K562 (cell line): ENCODE data around the gene REPS1. TPM values are rescaled to one million over a fixed set of nuclear protein-coding genes. Genes with fewer than 3 reads are reported as not detected.

Experiments
- ATAC-seq: fragments of 200-7000 bp; cut with Tn5 transposase; 3 replicates; pipeline ENCODE4 v1.9.1; 2020; ENCODE audit warnings: moderate library complexity
- BruUV-seq: library from RNA; stranded (reverse); fragments of 400-500 nt; replicated peaks from 2 replicates; lab custom pipeline; 2021; lab: Mats Ljungman, UMichigan
- CTCF ChIA-PET: fragments of 300-600 bp; formaldehyde crosslinking; extraction: SDS; loops from one replicate; lab custom pipeline; 2021; ENCODE audit warnings: low intra/inter-chr PET ratio; lab: Yijun Ruan, JAX
- POLR2A ChIA-PET: fragments of 300-600, 350-650 bp; sonication (Branson Sonifier 250); formaldehyde crosslinking; extraction: SDS; loops from one replicate; lab custom pipeline; 2021; ENCODE audit warnings: antibody characterized with exemption, inconsistent platforms; lab: Yijun Ruan, JAX
- DNase-seq, 4 experiments: peaks; one replicate each; pipeline versions ENCODE4 v3.0.0 to v3.0.0-alpha.2; 2011 to 2018; ENCODE audit warnings: low spot score in 3 of 4, mixed read lengths in 3 of 4; ENCODE audit errors: extremely low read depth in 1 of 4
- FAIRE-seq: peaks from 2 replicates; lab custom pipeline; 2011; peaks lifted over from hg19 to GRCh38; lab: Jason Lieb, UNC
- H2AFZ ChIP-seq: 2 replicates; pipeline ENCODE4 v1.6.0; 2011; ENCODE audit warnings: low read depth, low read length, control low read depth, inconsistent platforms
- H3K27ac ChIP-seq: fragments of 200-600 bp; 3 replicates; pipeline ENCODE4 v1.8.0; 2011; ENCODE audit warnings: low read depth, mild to moderate bottlenecking, control low read depth, inconsistent platforms, low read length, moderate library complexity, mixed read lengths; ENCODE audit errors: extremely low read depth
- H3K27me3 ChIP-seq, 2 experiments: fragments of 300-600 bp in 1 of 2; 2 replicates in 1 of 2; 3 replicates in 1 of 2; pipeline versions ENCODE4 v1.6.0 to v1.8.0; 2011; ENCODE audit warnings: inconsistent platforms in 2 of 2, low read length in 2 of 2, mild to moderate bottlenecking in 1 of 2, mixed read lengths in 1 of 2, moderate library complexity in 1 of 2; ENCODE audit not compliant: control insufficient read depth in 2 of 2, insufficient read depth in 2 of 2
- H3K36me3 ChIP-seq: fragments of 300-600 bp; 3 replicates; pipeline ENCODE4 v1.8.0; 2011; ENCODE audit warnings: mild to moderate bottlenecking, low read length, inconsistent platforms; ENCODE audit not compliant: control insufficient read depth, insufficient read depth
- H3K4me1 ChIP-seq, 2 experiments: fragments of 200-600 bp in 1 of 2; replicated peaks in 1 of 2; 2 replicates in 1 of 2; 3 replicates in 1 of 2; pipeline versions ENCODE4 v1.5.1 to v1.8.0; 2011; ENCODE audit warnings: inconsistent platforms in 2 of 2, low read length in 2 of 2, mild to moderate bottlenecking in 1 of 2, mixed read lengths in 1 of 2, moderate library complexity in 1 of 2; ENCODE audit not compliant: control insufficient read depth in 2 of 2, insufficient read depth in 2 of 2
- H3K4me2 ChIP-seq: 2 replicates; pipeline ENCODE4 v1.6.1; 2011; ENCODE audit warnings: low read length, control low read depth, inconsistent platforms, mixed read lengths; ENCODE audit not compliant: insufficient read depth
- H3K4me3 ChIP-seq: fragments of 200-600 bp; sonication (generic), shearing (Covaris generic); 2 replicates; pipeline ENCODE4 v1.5.1; 2016; ENCODE audit warnings: control low read depth, inconsistent platforms
- H3K79me2 ChIP-seq: fragments of 200-600 bp; 3 replicates; pipeline ENCODE4 v1.8.0; 2011; ENCODE audit warnings: low read length, inconsistent platforms; ENCODE audit not compliant: control insufficient read depth, insufficient read depth
- H3K9ac ChIP-seq, 2 experiments: 2 replicates each; pipeline versions ENCODE4 v1.6.0 to v1.6.1; 2011; ENCODE audit warnings: low read depth in 2 of 2, low read length in 2 of 2, control low read depth in 1 of 2, inconsistent platforms in 1 of 2, mild to moderate bottlenecking in 1 of 2, mixed read lengths in 1 of 2; ENCODE audit not compliant: insufficient read depth in 1 of 2
- H3K9me1 ChIP-seq: one replicate; pipeline ENCODE4 v1.6.0; 2011; ENCODE audit warnings: inconsistent platforms, mild to moderate bottlenecking, low read length, moderate library complexity; ENCODE audit not compliant: control insufficient read depth, insufficient read depth
- H3K9me3 ChIP-seq: replicated peaks from 2 replicates; pipeline ENCODE4 v1.5.1; 2011; ENCODE audit warnings: low read depth, low read length, inconsistent platforms; ENCODE audit not compliant: control insufficient read depth, insufficient read depth
- H4K20me1 ChIP-seq: replicated peaks from 2 replicates; pipeline ENCODE4 v1.6.1; 2011; ENCODE audit warnings: low read length, inconsistent platforms, mixed read lengths; ENCODE audit not compliant: control insufficient read depth, insufficient read depth
- CEBPB ChIP-seq: fragments of 450-650 bp; IDR thresholded peaks from 2 replicates; pipeline ENCODE4 v1.6.1; 2016; ENCODE audit warnings: missing genetic modification characterization, missing compliant biosample characterization
- CEBPG ChIP-seq, 3 experiments: fragments of 200-800 bp in 1 of 3; sonication (Bioruptor generic) in 1 of 3; sonication (generic) in 1 of 3; formaldehyde crosslinking in 1 of 3; IDR thresholded peaks in 2 of 3; conservative IDR thresholded peaks in 1 of 3; 2 replicates each; pipeline versions ENCODE4 v1.6.1 to v1.8.0; 2016 to 2022; ENCODE audit warnings: missing compliant biosample characterization in 2 of 3, missing genetic modification characterization in 2 of 3, mild to moderate bottlenecking in 1 of 3, missing genetic modification reagents in 1 of 3
- MAFG ChIP-seq: fragments of 450-650 bp; conservative IDR thresholded peaks from 2 replicates; pipeline ENCODE4 v1.6.1; 2016; ENCODE audit warnings: missing genetic modification characterization, missing compliant biosample characterization
- MEIS2 ChIP-seq: fragments of 450-650 bp; IDR thresholded peaks from 2 replicates; pipeline ENCODE4 v1.6.1; 2014; ENCODE audit warnings: mild to moderate bottlenecking; ENCODE audit not compliant: partially characterized antibody
- NELFE ChIP-seq: IDR thresholded peaks from 2 replicates; pipeline ENCODE4 v1.6.1; 2011; ENCODE audit warnings: mild to moderate bottlenecking; ENCODE audit not compliant: insufficient read depth, insufficient read length
- RNF2 ChIP-seq: sonication (generic); IDR thresholded peaks from 2 replicates; pipeline ENCODE4 v1.6.1; 2016
- SAP30 ChIP-seq: fragments of 200-600 bp; sonication (generic); IDR thresholded peaks from 2 replicates; pipeline ENCODE4 v1.6.1; 2012; ENCODE audit warnings: borderline replicate concordance, low read depth, mild to moderate bottlenecking, moderate library complexity, low read length, control low read depth, inconsistent platforms; ENCODE audit not compliant: insufficient read depth, poor library complexity, severe bottlenecking
- SMAD1 ChIP-seq: fragments of 150-350 bp; IDR thresholded peaks from 2 replicates; pipeline ENCODE4 v1.6.1; 2014; ENCODE audit warnings: low read length, low read depth; ENCODE audit not compliant: partially characterized antibody
- SUPT5H ChIP-seq: fragments of 450-650 bp; IDR thresholded peaks from 2 replicates; pipeline ENCODE4 v1.6.1; 2016
- TAF1 ChIP-seq: IDR thresholded peaks from 2 replicates; pipeline ENCODE4 v1.6.1; 2011; ENCODE audit warnings: mild to moderate bottlenecking, low read length, moderate library complexity; ENCODE audit not compliant: insufficient read depth, control insufficient read depth, severe bottlenecking; ENCODE audit errors: extremely low read depth
- ZNF24 ChIP-seq: fragments of 450-650 bp; IDR thresholded peaks from 2 replicates; pipeline ENCODE4 v1.6.1; 2016
- WGBS: fragments of 100-300 bp; shearing (Covaris generic); methylation state at CpG from one replicate; pipeline ENCODE4 v1.1.6; 2016; ENCODE audit warnings: low coverage, mixed read lengths; ENCODE audit not compliant: insufficient coverage; ENCODE audit errors: missing lambda C conversion rate; 5-methylcytosine and 5-hydroxymethylcytosine counted together
- in situ Hi-C: fragments of 300-500 bp; cut with MboI; formaldehyde crosslinking; loops from 4 replicates; pipeline ENCODE4 v1.15.0; 2018; ENCODE audit warnings: inconsistent platforms, mixed read lengths
- intact Hi-C: fragments of 100-400 bp; cut with micrococcal nuclease; formaldehyde crosslinking; loops from 2 replicates; pipeline ENCODE4 v1.14.2; 2022
- polyA plus RNA-seq, 8 experiments: library from polyadenylated mRNA; depleted of rRNA in 4 of 8; stranded (reverse) in 5 of 8; unstranded in 3 of 8; fragments of >200 nt; fragmentation: Nextera tagmentation in 2 of 8; fragmentation: Illumina TruSeq in 1 of 8; extraction: Ambion mirVana in 2 of 8; extraction: Trizol in 1 of 8; gene quantifications; 2 replicates each; pipeline versions ENCODE4 v1.2.1 to v1.2.3, GENCODE V29; 2011 to 2014; ENCODE audit warnings: inconsistent platforms in 1 of 8, missing spikeins in 1 of 8
- total RNA-seq, 7 experiments: library from RNA; depleted of rRNA in 6 of 7; stranded (reverse); fragments of >200 nt in 6 of 7; fragmentation: Illumina TruSeq in 2 of 7; extraction: Trizol in 2 of 7; gene quantifications; 2 replicates each; pipeline versions ENCODE4 v1.2.1 to v1.2.3, GENCODE V29; 2011 to 2021; ENCODE audit warnings: low replicate concordance in 1 of 7
- TF ChIP-seq, protein P1 (sequence below): fragments of 250-450 bp; sonication (Bioruptor Pico); IDR thresholded peaks from 2 replicates; pipeline ENCODE4 v1.4.0; 2020; ENCODE audit warnings: mild to moderate bottlenecking, moderate library complexity
- TF ChIP-seq, protein P2 (sequence below): fragments of 450-650 bp; formaldehyde crosslinking; IDR thresholded peaks from 2 replicates; pipeline ENCODE4 v1.4.0; 2022; ENCODE audit warnings: missing genetic modification characterization
- TF ChIP-seq, protein P3 (sequence below): fragments of 250-450 bp; sonication (Bioruptor Pico); IDR thresholded peaks from 2 replicates; pipeline ENCODE4 v1.5.0; 2022; ENCODE audit warnings: mild to moderate bottlenecking

REPS1 gene
- total and polyA plus RNA-seq, 9 of the 15 experiments (the other 6 are each of a cell fraction or from before 2014, with no cell fraction given): 7.9 to 36.0 (median 27.8) TPM

DNA sequence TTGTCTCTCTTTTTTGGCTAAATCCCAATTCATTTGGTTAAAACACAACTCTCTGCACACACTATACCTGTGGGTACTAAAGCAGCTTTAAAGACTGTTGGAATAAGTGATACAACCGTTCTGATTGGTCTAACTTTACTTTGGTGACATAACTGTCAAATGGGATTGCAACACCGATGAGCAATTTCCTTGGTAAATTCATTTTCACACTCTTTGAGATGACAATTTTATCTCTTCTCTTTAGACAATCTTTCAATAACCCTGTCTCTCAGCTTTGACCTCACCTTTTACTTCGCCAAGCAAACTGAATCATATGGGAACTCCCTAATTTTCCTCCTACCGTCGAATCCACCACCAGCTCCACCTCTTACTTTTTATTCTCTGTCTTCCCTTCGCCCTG, 131.4 kb downstream of the REPS1 start:
- H3K9me1 ChIP-seq: no peaks in the 10 kb centered on the region
- 1% methylated on average over 6 of the region's 6 CpGs for WGBS

More for the DNA sequence above, 131.4 kb downstream of the REPS1 start:
- no peak overlapping the region for H3K4me2 ChIP-seq
- no TSS peak for BruUV-seq
- H3K27me3 ChIP-seq: peaks cover 22 to 26% of the 10 kb centered on the region in 2 experiments
- H4K20me1 ChIP-seq: no peaks in the 10 kb centered on the region
- in situ Hi-C loops (no loop called here), intact Hi-C loops (no loop called here)
- no peak overlapping the region for H3K27ac ChIP-seq
- H2AFZ ChIP-seq: no peak overlapping the region
- H3K36me3 ChIP-seq: no peaks in the 10 kb centered on the region
- no peaks in the 10 kb centered on the region for H3K9me3 ChIP-seq
- TF ChIP-seq, protein P1, sequence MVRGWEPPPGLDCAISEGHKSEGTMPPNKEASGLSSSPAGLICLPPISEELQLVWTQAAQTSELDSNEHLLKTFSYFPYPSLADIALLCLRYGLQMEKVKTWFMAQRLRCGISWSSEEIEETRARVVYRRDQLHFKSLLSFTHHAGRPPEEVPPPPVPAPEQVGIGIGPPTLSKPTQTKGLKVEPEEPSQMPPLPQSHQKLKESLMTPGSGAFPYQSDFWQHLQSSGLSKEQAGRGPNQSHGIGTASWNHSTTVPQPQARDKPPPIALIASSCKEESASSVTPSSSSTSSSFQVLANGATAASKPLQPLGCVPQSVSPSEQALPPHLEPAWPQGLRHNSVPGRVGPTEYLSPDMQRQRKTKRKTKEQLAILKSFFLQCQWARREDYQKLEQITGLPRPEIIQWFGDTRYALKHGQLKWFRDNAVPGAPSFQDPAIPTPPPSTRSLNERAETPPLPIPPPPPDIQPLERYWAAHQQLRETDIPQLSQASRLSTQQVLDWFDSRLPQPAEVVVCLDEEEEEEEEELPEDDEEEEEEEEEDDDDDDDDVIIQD (CRISPR knock-in tag): no peak
- TF ChIP-seq MEIS2 (no peak), SUPT5H (no peak), CEBPG (CRISPR knock-in tag; IDR thresholded peaks at IDR 0.05) (no peak), CEBPG (tag; conservative IDR thresholded peaks at IDR 0.05 in 1 of 2, IDR thresholded peaks at IDR 0.05 in 1 of 2) (0 out of 4 replicates have a peak, but pooled peaks of 1 of the 2 experiments have one; percentile 25), TAF1 (no peak), NELFE (no peak), SAP30 (no peak), MAFG (no peak), CEBPB (peak; percentile 64), RNF2 (no peak), SMAD1 (no peak), ZNF24 (no peak)
- TF ChIP-seq, protein P2, sequence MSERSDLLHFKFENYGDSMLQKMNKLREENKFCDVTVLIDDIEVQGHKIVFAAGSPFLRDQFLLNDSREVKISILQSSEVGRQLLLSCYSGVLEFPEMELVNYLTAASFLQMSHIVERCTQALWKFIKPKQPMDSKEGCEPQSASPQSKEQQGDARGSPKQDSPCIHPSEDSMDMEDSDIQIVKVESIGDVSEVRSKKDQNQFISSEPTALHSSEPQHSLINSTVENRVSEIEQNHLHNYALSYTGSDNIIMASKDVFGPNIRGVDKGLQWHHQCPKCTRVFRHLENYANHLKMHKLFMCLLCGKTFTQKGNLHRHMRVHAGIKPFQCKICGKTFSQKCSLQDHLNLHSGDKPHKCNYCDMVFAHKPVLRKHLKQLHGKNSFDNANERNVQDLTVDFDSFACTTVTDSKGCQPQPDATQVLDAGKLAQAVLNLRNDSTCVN (CRISPR knock-in tag): no peak
- TF ChIP-seq, protein P3, sequence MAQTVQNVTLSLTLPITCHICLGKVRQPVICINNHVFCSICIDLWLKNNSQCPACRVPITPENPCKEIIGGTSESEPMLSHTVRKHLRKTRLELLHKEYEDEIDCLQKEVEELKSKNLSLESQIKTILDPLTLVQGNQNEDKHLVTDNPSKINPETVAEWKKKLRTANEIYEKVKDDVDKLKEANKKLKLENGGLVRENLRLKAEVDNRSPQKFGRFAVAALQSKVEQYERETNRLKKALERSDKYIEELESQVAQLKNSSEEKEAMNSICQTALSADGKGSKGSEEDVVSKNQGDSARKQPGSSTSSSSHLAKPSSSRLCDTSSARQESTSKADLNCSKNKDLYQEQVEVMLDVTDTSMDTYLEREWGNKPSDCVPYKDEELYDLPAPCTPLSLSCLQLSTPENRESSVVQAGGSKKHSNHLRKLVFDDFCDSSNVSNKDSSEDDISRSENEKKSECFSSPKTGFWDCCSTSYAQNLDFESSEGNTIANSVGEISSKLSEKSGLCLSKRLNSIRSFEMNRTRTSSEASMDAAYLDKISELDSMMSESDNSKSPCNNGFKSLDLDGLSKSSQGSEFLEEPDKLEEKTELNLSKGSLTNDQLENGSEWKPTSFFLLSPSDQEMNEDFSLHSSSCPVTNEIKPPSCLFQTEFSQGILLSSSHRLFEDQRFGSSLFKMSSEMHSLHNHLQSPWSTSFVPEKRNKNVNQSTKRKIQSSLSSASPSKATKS (CRISPR knock-in tag): no peak
- no peaks in the 10 kb centered on the region for H3K4me1 ChIP-seq
- ChIA-PET CTCF (no interaction called here), POLR2A (interaction anchor here (0.7 to 0.9 kb wide), 2 partner anchors 13 to 112 kb away, joined by 3 read pairs; no protein-coding TSS in a partner anchor)
- no peak overlapping the region for H3K4me3 ChIP-seq
- H3K9ac ChIP-seq: no peak overlapping the region
- no peak for FAIRE-seq
- no peaks in the 10 kb centered on the region for H3K79me2 ChIP-seq
- no peak for ATAC-seq
- no peak for DNase-seq
